SK-N-SH treated with all-trans-retinoic acid at 6 μM for 48 hours (cell line): ENCODE measurements around the gene SORCS1.
A peak's percentile ranks its signal among the peaks of the same experiment; 100 is the strongest.

Experiments used
- ATAC-seq: fragments of 200-7000 bp; cut with Tn5 transposase; 3 replicates; pipeline ENCODE4 v1.9.1; 2020; ENCODE audit warnings: mild to moderate bottlenecking, moderate library complexity
- ARNTL ChIP-seq: fragments of 450-650 bp; formaldehyde crosslinking; IDR thresholded peaks from 2 replicates; pipeline ENCODE4 v1.5.0; 2020; ENCODE audit warnings: low read depth, mild to moderate bottlenecking, moderate library complexity, borderline replicate concordance
- BACH2 ChIP-seq: fragments of 250-450 bp; sonication (Bioruptor Pico); IDR thresholded peaks from 2 replicates; pipeline ENCODE4 v1.9.0; 2021; ENCODE audit warnings: mild to moderate bottlenecking, borderline replicate concordance
- CREB5 ChIP-seq: fragments of 250-450 bp; sonication (Bioruptor Pico); IDR thresholded peaks from 2 replicates; pipeline ENCODE4 v1.5.1; 2020; ENCODE audit warnings: low read depth, mild to moderate bottlenecking, moderate library complexity
- CSDC2 ChIP-seq: fragments of 250-450 bp; sonication (Bioruptor Pico); IDR thresholded peaks from 2 replicates; pipeline ENCODE4 v1.5.0; 2020; ENCODE audit warnings: mild to moderate bottlenecking, moderate library complexity
- CSRNP3 ChIP-seq: fragments of 250-450 bp; sonication (Bioruptor Pico); IDR thresholded peaks from 2 replicates; pipeline ENCODE4 v1.5.1; 2021; ENCODE audit warnings: mild to moderate bottlenecking, moderate library complexity
- ESRRG ChIP-seq: fragments of 250-450 bp; sonication (Bioruptor Pico); IDR thresholded peaks from 2 replicates; pipeline ENCODE4 v1.6.1; 2021; ENCODE audit warnings: mild to moderate bottlenecking
- GLIS3 ChIP-seq: fragments of 250-450 bp; sonication (Bioruptor Pico); IDR thresholded peaks from 2 replicates; pipeline ENCODE4 v1.5.0; 2020; ENCODE audit warnings: mild to moderate bottlenecking, moderate library complexity
- ISL1 ChIP-seq: fragments of 250-450 bp; sonication (Bioruptor Pico); IDR thresholded peaks from 2 replicates; pipeline ENCODE4 v2.1.2; 2022; ENCODE audit warnings: mild to moderate bottlenecking, moderate library complexity
- OSR1 ChIP-seq: fragments of 250-450 bp; sonication (Bioruptor Pico); IDR thresholded peaks from 2 replicates; pipeline ENCODE4 v1.8.0; 2022; ENCODE audit warnings: moderate library complexity, mild to moderate bottlenecking, inconsistent platforms
- PATZ1 ChIP-seq: fragments of 250-450 bp; sonication (Bioruptor Pico); IDR thresholded peaks from 2 replicates; pipeline ENCODE4 v1.8.0; 2020; ENCODE audit warnings: mild to moderate bottlenecking, moderate library complexity, borderline replicate concordance
- POU6F1 ChIP-seq: fragments of 250-450 bp; sonication (Bioruptor Pico); IDR thresholded peaks from 2 replicates; pipeline ENCODE4 v1.8.0; 2021; ENCODE audit warnings: low read depth, mild to moderate bottlenecking, moderate library complexity, borderline replicate concordance
- PPARA ChIP-seq: fragments of 250-450 bp; sonication (Bioruptor Pico); IDR thresholded peaks from 2 replicates; pipeline ENCODE4 v1.5.0; 2020; ENCODE audit warnings: mild to moderate bottlenecking, borderline replicate concordance
- TCF4 ChIP-seq: fragments of 250-450 bp; sonication (Bioruptor Pico); IDR thresholded peaks from 2 replicates; pipeline ENCODE4 v1.8.0; 2021; ENCODE audit warnings: mild to moderate bottlenecking, moderate library complexity, borderline replicate concordance
- TOX ChIP-seq: fragments of 250-450 bp; sonication (Bioruptor Pico); IDR thresholded peaks from 2 replicates; pipeline ENCODE4 v1.8.0; 2021; ENCODE audit warnings: mild to moderate bottlenecking, moderate library complexity, borderline replicate concordance
- TSHZ2 ChIP-seq: fragments of 250-450 bp; sonication (Bioruptor Pico); IDR thresholded peaks from 2 replicates; pipeline ENCODE4 v1.5.0; 2020; ENCODE audit warnings: mild to moderate bottlenecking, moderate library complexity
- ZC3H10 ChIP-seq: fragments of 250-450 bp; sonication (Bioruptor Pico); IDR thresholded peaks from 2 replicates; pipeline ENCODE4 v1.5.1; 2021; ENCODE audit warnings: mild to moderate bottlenecking, moderate library complexity
- ZFP3 ChIP-seq: fragments of 250-450 bp; sonication (Bioruptor Pico); IDR thresholded peaks from 2 replicates; pipeline ENCODE4 v1.5.0; 2020; ENCODE audit warnings: mild to moderate bottlenecking, moderate library complexity
- ZFP30 ChIP-seq: fragments of 450-650 bp; formaldehyde crosslinking; IDR thresholded peaks from 2 replicates; pipeline ENCODE4 v1.5.0; 2022; ENCODE audit warnings: mild to moderate bottlenecking, moderate library complexity
- ZNF565 ChIP-seq: fragments of 450-650 bp; formaldehyde crosslinking; conservative IDR thresholded peaks from 2 replicates; pipeline ENCODE4 v1.5.0; 2020; ENCODE audit warnings: low read depth, mild to moderate bottlenecking, moderate library complexity
- ZNF70 ChIP-seq: fragments of 450-650 bp; formaldehyde crosslinking; IDR thresholded peaks from 2 replicates; pipeline ENCODE4 v1.5.0; 2020; ENCODE audit warnings: mild to moderate bottlenecking, moderate library complexity
- ZNF8 ChIP-seq: fragments of 450-650 bp; formaldehyde crosslinking; IDR thresholded peaks from 2 replicates; pipeline ENCODE4 v1.5.0; 2020; ENCODE audit warnings: mild to moderate bottlenecking, moderate library complexity

The SORCS1 gene

GRCh38 chr10:106777841-106778240, 386.7 kb downstream of the SORCS1 start:
- TF ChIP-seq ESRRG (CRISPR knock-in tag) = no peak
- TF ChIP-seq ISL1 = no peak
- no peak for TF ChIP-seq GLIS3 (CRISPR knock-in tag)
- no peak for TF ChIP-seq ZFP3 (CRISPR knock-in tag)
- no peak for TF ChIP-seq POU6F1
- TF ChIP-seq ARNTL (CRISPR knock-in tag) = no peak
- TF ChIP-seq BACH2 (CRISPR knock-in tag) = no peak
- TF ChIP-seq ZNF565 (CRISPR knock-in tag) = no peak
- TF ChIP-seq ZNF8 (CRISPR knock-in tag) = no peak
- no peak for TF ChIP-seq ZNF70 (CRISPR knock-in tag)
- no peak for TF ChIP-seq PATZ1 (CRISPR knock-in tag)
- no peak for TF ChIP-seq ZC3H10 (CRISPR knock-in tag)
- no peak for TF ChIP-seq OSR1 (CRISPR knock-in tag)
- no peak for TF ChIP-seq TOX (CRISPR knock-in tag)
- no peak for TF ChIP-seq ZFP30
- TF ChIP-seq CSDC2 = no peak
- TF ChIP-seq, all 23 proteins: peak for 0
- ATAC-seq = no peak

GRCh38 chr10:106775127-106775526, 389.4 kb downstream of the SORCS1 start:
- no peak for ATAC-seq
- TF ChIP-seq GLIS3 (CRISPR knock-in tag) = no peak
- peak; percentile 74 for TF ChIP-seq ISL1
- no peak for TF ChIP-seq ARNTL (CRISPR knock-in tag)

- TF ChIP-seq ARNTL (CRISPR knock-in tag) (no peak), ZNF8 (CRISPR knock-in tag) (no peak), ZFP30 (no peak), TCF4 (CRISPR knock-in tag) (no peak), CSRNP3 (no peak), CSDC2 (no peak), PPARA (no peak), TOX (CRISPR knock-in tag) (no peak), BACH2 (CRISPR knock-in tag) (no peak), ESRRG (CRISPR knock-in tag) (no peak), ZC3H10 (CRISPR knock-in tag) (no peak), TSHZ2 (CRISPR knock-in tag) (no peak), PATZ1 (CRISPR knock-in tag) (no peak), CREB5 (no peak)
- TF ChIP-seq, all 23 proteins: peak for 0
- no peak for ATAC-seq
Measured at GRCh38 chr10:106772957-106773356, 391.5 kb downstream of the SORCS1 start.
